ENCODE results near the gene ZNRF1.
"Not testable (repeated sequence)": the region's sequence is repeated elsewhere in the genome, so short reads cannot be mapped to it uniquely, and the experiment has no call there.

Gene ZNRF1

DNA sequence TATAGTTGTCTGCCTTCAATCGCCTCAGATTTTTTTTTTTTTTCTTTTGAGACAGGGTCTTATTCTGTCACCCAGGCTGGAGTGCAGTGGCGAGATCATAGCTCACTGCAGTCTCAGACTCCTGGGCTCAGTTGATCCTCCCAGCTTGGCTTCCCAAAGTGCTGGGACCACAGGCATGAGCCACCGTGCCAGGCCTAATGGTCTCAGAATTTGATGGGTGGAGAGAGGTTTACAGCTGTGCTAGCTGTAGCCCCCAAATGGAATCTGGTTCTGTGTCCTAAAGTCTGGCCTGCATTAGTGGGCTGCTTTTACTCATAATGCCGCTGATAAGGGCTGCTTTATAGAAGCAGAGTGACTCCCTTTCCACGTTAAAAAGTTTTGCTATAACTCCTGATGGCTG, 5.1 kb downstream of the ZNRF1 start:
- no peak for DNase-seq

DNA sequence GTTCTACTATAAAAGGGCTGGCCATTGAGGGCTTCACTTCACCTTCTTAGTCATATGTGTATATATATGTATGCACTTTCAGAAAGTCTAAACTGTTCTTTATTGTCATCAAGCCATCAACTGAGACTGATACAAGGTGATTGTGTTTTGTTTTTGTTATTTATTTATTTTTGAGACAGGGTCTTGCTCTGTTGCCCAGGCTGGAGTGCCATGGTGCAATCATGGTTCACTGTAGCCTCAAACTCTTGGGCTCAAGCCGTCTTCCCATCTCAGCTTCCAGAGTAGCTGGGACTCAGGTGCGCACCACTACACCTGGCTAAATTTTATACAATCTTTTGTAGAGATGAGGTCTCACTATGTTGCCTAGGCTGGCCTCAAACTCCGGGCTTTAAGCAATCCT, 5.6 kb downstream of the ZNRF1 start:
- no peak for DNase-seq

DNA sequence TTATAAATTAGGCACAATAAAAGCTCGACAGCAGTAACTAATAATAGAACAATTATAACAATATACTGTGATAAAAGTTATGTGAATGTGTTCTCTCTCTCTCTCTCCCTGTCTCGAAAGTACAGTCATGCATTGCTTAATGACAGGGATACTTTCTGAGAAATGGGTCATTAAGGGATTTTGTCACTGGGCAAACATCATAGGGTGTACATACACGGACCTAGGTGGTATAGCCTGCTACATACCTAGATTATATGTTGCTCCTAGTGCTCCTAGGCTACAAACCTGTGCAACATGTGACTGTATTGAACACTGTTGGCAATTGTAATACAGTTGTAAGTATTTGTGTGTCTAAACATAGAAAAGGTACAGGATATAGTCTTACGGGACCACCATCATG, 6.9 kb downstream of the ZNRF1 start:
- DNase-seq = no peak

DNA sequence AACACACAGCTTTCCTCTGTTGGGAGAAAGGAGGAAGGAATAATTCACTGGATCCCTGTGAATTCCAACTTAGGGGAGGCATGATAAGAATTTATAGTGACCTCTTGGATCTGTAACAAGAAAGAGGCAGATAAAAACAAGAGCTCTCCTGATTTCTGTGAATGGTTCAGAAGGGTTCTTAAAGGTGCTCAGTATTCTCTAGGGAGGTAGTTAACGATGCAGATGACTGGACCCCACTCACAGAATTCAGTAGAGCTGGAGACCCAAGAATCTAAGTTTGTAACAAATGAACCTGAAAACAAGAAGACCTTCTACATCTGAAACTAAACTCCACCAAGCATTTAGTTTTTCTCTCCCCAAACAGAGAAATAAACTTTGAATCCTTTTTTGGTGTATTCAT, 8.6 kb downstream of the ZNRF1 start:
- no peak for DNase-seq

DNA sequence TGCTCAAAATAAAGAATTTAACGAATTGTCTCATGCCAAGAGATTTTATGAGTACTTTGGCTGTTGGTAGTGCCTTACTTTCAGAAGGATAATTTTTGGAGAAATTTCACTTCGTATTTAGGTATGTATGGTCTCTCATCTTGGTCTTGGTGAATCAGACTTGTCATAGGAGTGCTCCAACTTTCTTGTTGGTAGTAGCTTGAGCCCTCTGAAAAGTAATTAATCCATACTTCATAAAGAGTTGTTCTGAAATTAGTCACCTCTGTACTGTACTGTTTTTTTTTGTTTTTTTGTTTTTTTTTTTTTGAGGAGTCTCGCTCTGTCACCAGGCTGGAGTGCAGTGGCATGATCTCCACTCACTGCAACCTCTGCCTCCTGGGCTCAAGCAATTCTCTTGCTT, 11.6 kb downstream of the ZNRF1 start:
- no peak for DNase-seq

DNA sequence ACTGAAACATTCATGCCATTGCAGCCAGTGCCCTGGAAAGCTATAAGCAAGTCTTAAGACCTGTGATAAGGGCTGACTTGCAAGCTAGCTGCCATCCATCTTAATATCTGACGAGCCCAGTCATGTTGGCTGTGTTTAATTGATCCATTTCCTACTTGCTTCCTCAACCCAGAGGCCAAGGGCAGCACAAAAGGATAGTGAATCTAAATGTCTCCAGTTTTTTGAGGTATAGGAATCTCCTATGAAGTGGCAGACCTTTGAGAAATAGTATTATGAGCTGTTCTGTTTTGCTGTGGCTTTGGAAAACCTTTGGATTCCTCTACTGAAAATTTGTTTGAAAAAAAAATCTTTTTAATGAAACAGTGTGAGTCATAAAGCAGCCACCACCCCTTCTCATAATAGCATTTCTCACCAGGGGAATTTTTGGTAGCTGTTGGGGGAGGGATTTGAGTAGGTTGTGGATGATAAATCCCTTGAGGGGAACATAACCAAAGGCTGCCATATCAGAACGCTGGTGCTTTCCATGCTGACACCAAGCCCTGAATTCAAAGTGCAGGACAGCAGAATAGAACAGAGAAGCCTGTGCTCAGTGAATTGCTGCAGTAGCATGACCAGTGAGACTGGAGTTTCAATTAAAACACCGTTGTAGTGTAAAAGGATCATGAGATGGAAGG, 12.9 kb downstream of the ZNRF1 start:
- peak; percentile 93 for DNase-seq

DNA sequence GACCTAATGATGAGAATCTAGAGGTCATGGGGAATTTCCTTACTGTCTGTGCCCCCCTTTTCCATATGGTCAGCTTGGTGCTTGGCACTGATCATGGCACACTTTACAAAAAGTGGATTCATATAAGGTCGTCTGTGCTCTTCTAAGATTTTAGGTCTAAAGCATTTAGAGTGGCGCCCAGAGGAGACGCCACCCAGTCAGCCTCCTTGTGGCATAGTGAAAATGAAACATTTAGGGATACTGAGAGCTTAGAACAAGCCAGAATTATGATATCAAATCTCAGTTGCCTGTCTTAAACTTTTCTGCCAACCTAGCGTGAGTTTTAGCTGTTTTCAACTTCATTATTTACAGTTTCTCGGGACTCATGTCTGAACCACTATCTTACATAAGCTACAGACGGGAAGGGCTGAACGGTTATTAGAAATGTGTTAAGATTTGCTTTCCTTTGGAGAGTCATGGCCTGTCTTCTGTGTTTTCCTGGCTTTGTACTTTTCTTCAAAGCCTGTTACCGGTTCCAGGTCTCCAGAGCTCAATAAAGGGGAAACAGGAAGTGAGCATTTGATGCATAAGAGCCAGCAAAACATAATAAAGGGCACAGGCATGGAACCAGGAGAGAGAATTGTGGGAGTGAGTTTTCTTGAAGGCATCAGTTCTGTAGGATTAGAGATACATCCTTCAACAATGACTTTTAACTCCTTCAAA, 13.7 kb downstream of the ZNRF1 start:
- no peak for DNase-seq

DNA sequence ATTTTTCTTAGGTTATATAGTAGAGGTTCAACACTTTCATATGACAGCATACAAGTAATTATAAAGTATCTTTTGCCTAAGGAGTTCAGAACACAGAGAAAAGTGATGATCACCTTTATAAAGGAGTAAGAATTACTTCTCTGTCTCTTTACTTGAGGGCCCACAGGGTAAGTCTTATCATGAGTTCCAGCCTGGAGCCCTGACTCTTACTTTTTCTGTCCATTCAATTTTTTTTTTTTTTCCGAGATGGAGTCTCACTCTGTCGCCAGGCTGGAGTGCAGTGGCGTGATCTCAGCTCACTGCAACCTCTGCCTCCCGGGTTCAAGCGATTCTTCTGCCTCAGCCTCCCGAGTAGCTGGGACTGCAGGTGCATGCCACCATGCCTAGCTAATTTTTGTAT, 14.3 kb downstream of the ZNRF1 start:
- not testable (repeated sequence) for DNase-seq

DNA sequence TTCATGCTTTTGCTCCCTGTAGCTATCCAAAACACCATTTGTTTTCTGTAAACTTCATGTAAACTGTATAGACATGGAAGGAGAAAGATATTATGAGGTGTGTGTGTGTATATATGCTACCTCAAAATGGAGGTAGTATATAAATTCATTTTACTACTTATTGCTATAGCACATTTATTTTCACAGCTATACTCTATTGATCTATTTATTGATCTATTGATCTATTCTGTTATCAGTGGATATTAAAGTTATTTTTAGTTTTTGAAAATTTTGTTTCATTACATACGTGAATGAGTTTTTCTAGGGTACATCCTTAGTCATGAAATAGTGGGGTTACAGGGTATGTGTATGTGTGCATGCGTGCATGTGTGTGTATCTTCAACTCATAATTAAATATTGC, 15.5 kb downstream of the ZNRF1 start:
- no peak for DNase-seq

DNA sequence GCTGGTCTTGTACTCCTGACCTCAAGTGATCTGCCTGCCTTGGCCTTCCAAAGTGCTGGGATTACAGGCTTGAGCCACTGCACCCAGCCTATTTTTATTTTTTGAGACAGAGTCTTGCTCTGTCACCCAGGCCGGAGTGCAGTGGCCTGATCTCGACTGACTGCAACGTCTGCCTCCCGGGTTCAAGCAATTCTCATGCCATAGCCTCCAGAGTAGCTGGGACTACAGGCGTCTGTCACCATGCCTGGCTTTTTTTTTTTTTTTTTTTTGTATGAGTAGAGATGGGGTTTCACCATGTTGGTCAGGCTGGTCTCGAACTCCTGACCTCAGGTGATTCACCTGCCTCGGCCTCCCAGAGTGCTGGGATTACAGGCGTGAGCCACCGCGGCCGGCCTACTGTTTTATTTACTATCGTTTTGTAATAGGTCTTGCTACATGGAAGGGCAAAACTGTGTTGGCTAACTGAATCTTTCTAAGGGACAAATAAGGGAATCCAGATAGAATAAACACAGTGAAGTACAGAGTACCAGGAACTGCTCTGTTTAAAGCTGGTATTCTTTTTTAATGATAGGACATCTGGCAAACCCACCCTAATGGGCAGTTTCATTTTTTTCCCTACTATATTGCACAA, 17.7 kb downstream of the ZNRF1 start:
- DNase-seq = not testable (repeated sequence)

DNA sequence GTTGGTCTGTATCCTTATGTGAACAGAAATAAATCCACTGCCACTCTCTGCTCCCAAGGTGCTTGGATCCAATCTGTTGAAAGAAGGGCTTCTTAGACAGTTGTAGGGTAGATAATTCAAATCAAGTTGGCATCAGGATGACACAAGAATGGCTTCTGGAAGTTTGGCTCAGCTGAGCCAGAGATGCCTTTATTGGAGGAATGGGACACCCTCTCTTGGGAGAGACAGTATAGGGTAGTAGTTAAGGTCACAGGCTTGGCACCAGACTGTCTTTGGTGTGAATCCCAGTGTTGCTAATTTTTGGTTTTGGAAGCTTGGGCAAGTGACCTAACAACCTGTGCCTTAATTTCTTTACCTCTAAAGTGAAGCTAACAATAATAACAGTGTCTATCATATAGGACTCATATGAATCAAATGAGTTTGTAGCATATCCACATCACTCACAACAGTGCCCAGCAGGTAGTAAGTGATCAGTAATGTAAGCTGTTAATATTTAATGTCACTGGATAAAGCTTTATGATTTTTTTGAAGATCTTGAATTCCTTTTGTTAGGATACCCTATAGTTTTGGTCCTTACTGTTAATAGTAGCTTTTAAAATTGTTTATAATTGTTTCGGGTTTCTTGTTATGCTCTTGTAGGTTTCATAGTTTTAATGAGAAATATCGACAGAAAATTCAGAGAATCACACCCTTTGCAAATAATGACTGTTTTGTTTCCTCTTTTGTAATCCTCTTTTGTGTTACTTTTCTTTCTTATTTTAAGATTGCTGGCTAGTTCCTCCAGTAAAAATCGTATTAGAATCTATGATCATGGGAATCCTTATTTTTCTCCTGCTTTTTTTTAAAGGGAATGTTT, 19.1 kb downstream of the ZNRF1 start:
- DNase-seq = no peak

DNA sequence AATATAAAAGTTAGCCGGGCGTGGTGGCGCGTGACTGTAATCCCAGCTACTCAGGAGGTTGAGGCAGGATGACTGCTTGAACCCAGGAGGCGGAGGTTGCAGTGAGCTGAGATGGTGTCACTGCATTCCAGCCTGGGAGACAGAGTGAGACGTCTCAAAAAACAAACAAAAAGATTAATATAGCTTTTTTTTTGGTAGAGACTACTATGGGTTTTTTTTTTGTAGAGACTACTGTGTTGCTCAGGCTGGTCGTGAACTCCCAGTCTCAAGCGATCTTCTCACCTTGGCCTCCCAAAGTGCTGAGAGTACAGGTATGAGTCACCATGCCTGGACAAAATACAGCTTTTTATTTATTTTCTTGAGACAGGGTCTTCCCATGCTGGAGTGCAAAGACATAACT, 20.2 kb downstream of the ZNRF1 start:
- DNase-seq = no peak

DNA sequence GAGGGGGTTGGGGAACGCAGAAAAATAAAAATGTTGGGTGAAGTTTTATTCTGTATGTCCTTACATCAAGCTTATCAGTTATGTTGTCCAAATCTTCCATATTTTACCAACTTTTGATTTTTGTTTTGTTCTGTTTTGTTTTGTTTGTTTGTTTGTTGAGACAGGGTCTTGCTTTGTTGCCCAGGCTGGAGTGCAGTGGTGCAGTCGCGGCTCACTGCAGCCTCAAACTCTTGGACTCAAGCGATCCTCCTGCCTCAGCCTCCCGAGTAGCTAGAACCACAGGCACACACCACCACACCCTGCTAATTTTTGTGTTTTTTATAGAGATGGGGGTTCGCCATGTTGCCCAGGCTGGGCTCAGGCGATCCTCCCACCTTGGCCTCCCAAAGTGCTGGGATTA, 20.8 kb downstream of the ZNRF1 start:
- no peak for DNase-seq

DNA sequence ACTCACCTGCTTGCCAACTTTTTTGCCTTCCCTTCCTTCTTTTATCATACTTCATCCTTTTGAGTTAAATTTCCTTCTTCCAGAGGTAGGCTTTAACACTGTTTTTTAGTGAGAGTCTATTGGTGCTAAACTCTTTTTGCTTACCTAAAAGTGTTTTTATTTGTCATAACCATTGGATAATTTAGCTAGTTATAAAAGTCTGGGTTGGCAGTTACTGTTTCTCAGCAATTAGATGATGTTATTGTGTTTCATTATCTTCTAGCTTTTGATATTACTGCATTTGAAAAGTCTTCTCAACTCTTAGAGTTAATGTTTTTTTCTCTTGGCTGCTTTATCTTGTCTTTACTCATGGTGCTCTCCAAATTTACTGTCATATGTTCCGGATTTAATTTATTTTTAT, 22.6 kb downstream of the ZNRF1 start:
- DNase-seq = no peak

DNA sequence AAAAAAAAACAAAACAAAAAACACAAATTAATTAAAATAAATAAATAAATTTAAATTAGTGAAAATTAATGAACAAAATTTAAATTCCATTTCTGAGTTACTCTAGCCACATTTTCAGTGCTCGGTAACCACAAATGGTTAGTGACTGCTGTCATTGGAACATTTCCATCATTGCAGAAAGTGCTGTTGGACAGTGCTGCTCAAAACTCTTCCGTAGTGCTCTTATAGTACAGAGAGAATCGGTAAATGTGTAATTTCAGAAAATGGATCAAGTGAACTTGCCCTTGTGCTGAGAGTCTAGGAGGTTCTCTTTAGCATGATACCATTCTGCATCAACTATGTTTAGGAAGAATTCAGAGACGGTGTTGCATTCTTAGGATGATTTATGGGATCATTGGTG, 23.7 kb downstream of the ZNRF1 start:
- no peak for DNase-seq

DNA sequence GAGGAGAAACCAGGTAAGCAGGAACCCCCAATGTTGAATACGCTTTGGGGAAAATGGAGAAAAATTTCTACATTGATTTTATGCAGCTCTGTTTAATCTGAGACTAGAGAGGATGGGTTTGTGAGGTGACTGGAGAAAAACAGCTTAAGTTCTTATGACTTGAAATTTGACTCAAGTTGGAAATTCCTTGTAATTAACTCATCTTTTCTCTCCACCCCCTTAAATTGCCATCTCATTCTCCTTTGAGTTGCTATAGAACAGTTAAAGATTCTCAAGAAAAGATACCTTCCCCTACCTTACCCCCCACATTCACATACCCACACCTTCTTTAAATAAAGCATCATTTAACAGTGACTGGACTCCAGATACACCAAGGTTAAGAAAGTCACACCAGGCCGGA, 24.2 kb downstream of the ZNRF1 start:
- DNase-seq = peak; percentile 38

DNA sequence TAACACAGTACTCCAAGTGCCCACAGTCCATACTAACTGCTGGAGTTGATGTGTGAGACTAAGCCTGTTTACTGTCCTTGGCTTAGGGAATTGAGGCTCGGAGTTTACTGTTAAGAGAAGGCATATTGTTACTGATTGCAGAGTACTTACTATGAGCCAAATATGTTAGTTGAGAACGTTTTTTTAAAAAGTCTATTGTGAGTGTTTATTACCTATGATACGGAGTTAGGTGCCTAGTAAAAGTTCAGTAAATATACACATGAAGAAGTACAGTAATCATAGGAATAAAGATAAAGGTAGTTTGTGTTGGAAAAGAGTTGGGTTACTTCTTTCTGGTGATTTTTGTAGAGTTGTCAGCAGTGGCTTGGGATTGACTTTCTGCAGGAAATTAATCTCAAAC, 25.4 kb downstream of the ZNRF1 start:
- no peak for DNase-seq

DNA sequence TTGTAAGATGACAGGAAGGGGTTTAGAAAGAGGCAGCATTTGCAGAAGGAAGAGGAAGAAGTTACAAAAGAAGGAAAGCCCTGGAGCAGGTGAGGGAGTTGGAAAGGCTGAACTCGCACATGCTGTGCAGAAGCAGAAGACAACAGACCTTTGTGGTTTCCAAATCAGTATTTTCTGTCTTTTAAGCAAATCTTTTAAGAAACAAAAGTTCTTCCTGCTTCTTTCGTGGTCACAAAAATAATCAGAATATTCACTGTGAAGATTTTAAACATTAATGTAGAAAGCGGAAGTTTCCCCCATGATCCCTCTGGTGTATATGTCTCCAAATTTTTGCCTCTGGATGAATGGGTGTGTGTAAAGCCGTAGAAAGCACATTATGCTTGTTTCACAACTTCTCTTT, 25.8 kb downstream of the ZNRF1 start:
- DNase-seq = peak; percentile 68

DNA sequence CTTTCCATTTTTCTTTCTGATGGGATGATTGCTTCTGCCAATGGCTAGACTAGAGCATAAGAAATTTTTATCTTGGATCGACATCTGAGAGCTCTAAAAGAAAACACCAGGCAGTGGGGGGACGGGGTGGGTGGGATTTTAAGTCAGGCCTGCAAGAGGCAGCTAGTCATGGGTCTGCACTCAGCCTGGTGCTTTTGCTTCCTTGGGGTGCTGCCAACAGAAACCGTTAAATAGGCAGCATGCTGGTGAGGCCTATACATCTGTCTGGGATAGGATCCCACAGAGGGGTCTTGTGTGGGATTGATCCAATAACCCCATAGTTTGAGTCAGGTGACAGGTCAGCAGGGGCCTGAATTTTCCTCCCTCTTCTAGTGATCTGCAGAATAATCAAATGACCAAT, 26.9 kb downstream of the ZNRF1 start:
- DNase-seq = no peak

DNA sequence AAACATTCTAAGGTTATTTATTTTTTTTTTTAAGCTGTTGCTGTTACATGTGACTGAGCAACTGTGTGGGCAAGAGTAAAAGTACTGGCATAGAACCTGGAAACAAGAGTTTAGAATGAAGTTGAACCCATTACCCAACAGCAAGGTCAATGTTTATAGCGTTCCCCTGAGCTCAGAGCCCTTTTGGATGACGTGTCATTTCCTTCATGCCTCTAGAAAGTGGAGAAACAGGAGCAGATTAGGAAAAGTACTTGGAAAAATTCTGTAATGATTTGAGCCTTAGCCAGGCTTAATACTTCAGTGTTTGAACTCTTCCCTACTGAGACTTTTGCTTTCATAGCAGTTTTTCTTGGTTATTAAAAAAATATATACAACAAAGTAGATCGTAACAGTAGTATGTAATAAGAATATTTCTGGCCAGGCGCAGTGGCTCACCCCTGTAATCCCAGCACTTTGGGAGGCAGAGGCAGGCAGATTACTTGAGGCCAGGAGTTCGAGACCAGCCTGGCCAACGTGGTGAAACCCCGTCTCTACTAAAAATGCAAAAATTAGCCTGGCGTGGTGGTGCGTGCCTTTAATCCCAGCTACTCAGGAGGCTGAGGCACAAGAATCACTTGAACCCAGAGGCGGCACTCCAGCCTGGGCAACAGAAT, 27.5 kb downstream of the ZNRF1 start:
- DNase-seq = not testable (repeated sequence)

DNA sequence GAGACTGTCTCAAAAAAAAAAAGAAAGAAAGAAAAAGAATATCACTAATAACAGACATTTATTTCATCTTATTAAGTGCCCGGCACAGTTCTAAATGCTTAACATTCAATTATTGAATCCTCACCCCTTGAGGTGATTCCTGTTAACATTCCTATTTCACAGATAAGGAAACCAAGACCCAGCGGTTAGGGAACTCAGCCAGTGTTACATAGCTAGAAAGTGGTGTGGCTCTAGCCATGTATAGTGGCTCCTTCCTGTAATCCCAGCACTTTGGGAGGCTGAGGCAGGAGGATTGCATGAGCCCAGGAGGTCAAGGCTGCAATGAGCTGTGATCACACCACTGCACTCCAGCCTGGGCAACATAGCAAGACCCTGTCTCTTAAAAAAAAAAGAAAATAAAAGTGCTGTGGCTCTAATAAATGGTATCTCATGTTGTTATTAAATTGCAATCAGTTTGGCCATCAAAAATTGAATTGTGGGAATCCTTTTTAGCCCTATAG, 28.1 kb downstream of the ZNRF1 start:
- DNase-seq = no peak

DNA sequence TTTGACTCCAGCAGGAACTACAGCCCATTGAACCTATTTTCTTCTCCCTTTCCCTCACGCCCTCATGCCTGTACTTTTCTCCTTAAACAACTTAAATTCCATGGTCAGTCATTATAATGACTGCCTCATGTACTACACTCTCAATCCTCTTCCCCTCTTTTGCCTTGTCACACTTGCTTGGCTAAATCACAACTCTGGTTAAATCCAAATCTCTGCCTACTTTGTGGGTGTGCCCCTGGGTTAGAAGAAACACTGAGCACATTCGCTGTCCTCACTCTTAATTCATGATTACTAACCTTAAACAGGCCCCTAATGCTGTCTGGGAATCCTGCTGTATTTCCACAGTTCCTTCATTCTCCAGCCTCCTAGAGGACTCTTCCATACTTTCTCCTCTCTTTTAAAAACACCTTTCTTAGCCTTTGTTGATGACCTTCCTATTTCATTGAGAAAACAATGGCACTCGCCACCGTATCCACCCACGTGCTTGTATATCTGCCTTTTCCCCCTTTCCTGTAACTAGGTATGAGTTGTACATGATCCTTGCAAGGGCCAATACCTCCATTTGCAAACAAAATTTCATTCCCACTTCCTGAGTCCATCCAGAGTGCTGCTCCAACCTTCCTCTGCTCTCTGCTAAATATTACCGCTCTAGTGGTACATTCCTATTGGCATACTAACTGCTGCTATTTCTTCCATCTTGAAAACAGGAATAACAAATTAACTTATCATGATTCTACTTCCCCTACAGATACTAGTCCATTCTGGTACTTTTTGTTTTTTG, 28.9 kb downstream of the ZNRF1 start:
- DNase-seq = no peak
